GM12892 (cell line): ENCODE data around the gene PDE3B.

Experiments used
- POLR2A ChIP-seq: IDR thresholded peaks from 2 replicates; pipeline ENCODE4 v1.6.1; 2011; ENCODE audit warnings: low read depth, low read length, control low read depth
- TAF1 ChIP-seq: IDR thresholded peaks from 2 replicates; pipeline ENCODE4 v1.6.1; 2011; ENCODE audit warnings: low read depth, mild to moderate bottlenecking, control low read depth, low read length, borderline replicate concordance

- no peak for TF ChIP-seq TAF1
- TF ChIP-seq POLR2A = no peak
Observed at GRCh38 chr11:14677146-14677545, 33.5 kb downstream of the PDE3B start.
